Kidney tubule cell (primary cell): Measurements from ENCODE around the gene PDE3A.

Source experiments
- DNase-seq: peaks from one replicate; pipeline ENCODE4 v3.0.0-alpha.2; 2018; ENCODE audit warnings: low spot score

Gene PDE3A

DNA sequence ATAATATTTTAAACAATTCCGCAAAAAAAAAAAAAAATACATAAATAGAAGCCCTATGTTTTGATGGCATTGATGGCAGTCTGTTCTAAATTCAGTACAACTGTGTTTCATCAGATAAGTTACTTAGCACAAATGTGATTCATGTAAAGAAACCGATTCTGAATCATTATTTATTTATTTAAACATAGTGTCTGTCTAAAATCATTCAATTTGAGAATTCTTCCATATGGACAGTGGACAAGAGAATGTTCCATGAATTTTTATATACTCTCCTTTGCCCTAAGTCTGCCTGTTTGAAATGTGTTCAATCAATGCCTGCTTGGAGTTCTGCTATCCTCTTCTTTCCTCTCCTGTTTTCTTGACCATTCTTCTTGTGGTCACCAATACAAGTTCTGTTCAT is 126.5 kb downstream of the PDE3A start:
- DNase-seq = no peak

GRCh38 chr12:20495997-20496396 is 127.7 kb downstream of the PDE3A start:
- DNase-seq = no peak

GRCh38 chr12:20497707-20498106 is 129.4 kb downstream of the PDE3A start:
- DNase-seq = no peak

DNA sequence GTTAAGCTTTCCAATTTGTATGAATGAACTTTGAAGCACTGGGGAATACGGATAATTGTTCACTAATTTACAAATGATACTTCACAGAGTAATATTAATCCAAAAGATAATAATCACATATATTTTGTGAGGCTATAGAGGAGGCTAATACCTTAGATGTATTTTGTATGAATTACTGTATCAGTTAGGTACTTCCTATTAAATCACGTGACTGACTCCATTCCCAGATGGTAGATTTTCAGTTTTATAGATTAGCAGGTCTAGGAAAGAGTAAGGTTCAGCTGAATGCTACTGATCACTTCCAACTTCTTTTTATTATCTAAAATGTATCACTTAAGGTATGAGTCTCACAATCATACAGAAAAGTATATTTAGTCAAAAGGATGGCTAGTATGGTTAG is 133.6 kb downstream of the PDE3A start:
- DNase-seq = no peak

- DNase-seq = no peak
Measured at GRCh38 chr12:20503858-20504257, 135.5 kb downstream of the PDE3A start.

GRCh38 chr12:20505056-20505455 is 136.7 kb downstream of the PDE3A start:
- DNase-seq = no peak

- DNase-seq = no peak
Measured at GRCh38 chr12:20507056-20507455, 138.7 kb downstream of the PDE3A start.

DNA sequence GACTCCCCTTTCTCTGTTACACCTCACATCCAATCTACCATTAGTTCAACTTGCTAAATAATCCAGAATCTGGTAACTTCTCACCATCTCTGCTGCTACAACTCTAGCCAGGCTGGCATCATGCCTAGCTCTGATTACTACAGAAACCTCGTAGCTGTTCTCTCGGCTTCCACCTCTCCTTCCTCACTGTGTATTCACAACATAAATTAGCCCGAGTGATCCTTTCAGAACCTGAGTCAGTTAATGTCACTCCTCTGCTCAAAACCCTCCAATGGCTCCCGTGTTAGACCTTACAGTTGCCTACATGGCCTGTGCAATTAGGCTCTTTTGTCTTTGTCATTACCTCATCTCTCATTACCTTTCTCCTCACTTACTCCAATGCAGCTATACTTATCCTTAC is 139.4 kb downstream of the PDE3A start:
- no peak for DNase-seq

DNA sequence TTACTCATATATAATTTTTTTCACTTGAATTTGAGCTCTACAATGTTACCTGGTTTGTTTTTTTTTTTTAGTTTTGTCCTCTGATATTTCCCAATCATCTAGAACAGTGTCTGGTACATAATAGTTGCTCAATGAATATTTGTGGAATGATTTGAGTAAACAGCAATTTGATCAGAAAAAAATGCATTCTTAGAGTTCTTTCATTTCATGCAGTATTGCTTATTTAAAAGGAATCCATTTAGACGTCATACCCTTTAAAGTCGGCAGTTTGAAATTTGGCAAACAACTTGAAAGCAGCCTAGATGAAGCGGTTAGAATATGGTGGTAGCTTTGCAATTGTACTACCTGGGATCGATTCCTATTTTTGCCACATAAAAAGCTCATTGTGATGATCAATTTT is 140.0 kb downstream of the PDE3A start:
- DNase-seq = no peak

DNA sequence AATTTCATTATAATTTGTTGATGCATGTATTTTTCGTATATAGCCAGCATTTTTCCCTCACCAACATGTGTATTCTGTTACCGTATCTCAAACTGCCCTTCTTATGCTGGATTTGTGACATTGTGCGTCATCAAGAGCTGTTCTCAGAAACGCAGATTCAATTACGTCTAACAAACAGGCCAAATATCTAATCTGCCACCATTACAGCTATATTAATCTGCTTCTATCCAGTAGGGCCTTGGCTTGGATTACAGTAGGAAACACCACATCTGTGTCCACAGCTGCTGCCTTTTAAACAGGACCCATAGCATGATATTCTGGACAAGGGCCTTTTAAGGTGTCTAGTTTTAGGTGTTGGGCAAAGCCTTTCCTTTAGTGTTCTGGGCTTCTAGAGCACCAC is 140.6 kb downstream of the PDE3A start:
- no peak for DNase-seq

- no peak for DNase-seq
Measured at GRCh38 chr12:20510811-20511210, 142.5 kb downstream of the PDE3A start.

GRCh38 chr12:20513189-20513588 is 144.9 kb downstream of the PDE3A start:
- no peak for DNase-seq

GRCh38 chr12:20514598-20514997 is 146.3 kb downstream of the PDE3A start:
- no peak for DNase-seq

DNA sequence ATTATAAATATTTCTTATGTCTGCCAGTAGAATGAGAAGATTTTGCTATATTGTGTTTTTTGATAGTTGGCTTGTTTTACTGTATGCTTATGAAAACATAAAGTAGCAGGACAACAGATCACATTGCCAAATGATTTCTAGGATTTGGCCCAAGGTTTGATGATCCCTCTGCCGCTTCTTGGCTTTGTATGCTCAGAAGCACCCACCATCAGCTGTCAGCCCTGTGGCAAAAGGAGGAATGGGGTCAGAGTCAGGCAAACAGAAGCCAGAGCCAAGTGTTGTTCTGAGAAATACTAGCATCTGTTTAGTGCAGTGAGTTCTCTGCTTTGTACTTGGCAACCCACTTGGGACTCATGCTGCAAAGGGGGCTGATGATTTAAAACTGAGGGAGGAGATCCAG is 152.2 kb downstream of the PDE3A start:
- no peak for DNase-seq

DNA sequence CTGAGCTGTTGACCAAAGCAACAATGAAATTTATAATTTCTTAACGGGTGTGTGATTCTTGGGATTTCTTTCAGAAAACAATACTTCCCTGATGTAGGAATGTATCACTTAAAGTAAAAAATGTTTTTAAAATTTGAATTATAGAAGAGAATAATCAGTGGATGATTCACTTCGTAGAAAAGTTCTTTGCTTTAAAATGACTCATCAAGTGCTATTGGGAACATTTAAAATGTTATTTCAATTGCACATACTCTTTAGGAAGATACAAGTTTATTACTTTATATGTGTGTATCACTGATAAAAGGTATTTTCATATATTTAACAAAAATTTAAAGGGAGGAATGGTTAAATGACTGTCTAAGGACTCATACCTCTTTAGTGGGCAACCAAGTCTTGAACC is 155.3 kb downstream of the PDE3A start:
- DNase-seq = no peak

GRCh38 chr12:20524113-20524512 is 155.8 kb downstream of the PDE3A start:
- no peak for DNase-seq

GRCh38 chr12:20525064-20525610 is 156.8 kb downstream of the PDE3A start:
- DNase-seq = peak; percentile 43

- peak; percentile 58 for DNase-seq
Measured at GRCh38 chr12:20527417-20528163, 159.3 kb downstream of the PDE3A start.

GRCh38 chr12:20528208-20528607 is 159.9 kb downstream of the PDE3A start:
- no peak for DNase-seq

- no peak for DNase-seq
Measured at GRCh38 chr12:20546267-20546666, 177.9 kb downstream of the PDE3A start.

DNA sequence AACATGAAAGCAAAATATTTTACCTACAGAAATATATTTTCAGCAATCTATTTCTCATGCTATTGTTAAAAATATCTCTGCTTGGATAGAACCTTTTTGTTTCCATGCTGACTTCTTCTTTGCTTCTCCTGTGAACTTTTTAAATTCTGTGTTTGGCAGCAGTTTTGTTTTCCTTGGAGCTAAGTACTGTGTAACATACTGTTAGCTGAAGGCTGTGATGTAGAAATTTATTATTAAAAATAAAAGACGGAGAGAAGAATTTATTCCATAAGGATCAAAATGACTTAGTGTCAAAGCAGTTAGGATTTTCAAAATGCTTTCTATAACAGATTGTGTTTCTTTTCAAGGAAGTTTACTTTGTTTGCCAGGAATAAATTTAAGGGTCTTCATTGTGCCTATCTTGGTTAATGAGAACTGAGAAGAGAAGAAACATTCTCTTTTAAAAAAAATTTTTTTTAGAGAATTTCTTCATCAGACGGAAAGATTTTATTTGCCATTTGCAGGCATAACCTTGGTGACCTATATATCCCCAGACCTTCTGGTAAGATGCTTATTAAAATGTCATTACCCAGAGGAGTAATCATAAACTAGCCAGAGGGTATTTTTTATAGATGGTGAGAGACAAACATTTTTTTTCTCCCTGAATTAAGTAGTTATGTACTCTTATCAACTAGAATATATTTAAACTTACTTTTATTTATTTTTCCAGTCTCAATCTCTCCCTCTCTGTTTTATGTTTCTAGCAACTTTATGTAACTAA is 179.7 kb downstream of the PDE3A start:
- DNase-seq = no peak

GRCh38 chr12:20548611-20549010 is 180.3 kb downstream of the PDE3A start:
- no peak for DNase-seq

DNA sequence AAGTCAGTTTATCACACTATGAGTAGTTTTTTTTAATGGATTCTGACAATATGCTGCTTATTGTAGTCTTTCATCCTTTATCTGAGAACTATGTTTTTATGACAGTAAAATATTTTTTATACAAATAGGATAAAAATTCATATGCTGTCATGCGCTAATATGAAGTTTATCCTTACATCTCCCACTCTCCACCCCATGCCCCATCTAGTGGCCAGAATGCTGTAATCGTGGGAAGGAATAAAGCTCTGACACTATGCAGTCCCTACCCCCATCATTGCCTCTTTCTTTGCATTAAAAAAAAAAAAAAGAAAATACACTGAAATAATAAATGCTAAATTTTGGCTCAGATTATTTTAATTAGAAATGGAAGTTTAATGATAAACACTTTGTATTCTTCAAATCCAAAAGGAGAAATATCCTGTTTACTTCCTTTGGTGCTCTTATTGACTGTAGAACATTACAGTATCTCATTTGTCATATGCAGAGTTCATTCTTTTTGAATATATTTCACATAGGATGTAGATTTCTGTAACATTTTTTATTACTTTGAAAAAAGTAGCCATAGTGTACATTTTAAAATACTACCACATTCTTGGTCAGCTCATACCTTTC is 180.9 kb downstream of the PDE3A start:
- DNase-seq = no peak
